GM19193 (cell line): ENCODE measurements around the gene IRF9.

ENCODE experiments used
- POLR2A ChIP-seq: IDR thresholded peaks from 4 replicates; pipeline ENCODE4 v1.6.1; 2011; ENCODE audit not compliant: insufficient read depth, insufficient read length; ENCODE audit errors: extremely low read depth

IRF9 gene

GRCh38 chr14:24150567-24150966 lies 10.5 kb upstream of the IRF9 start:
- no peak for TF ChIP-seq POLR2A

GRCh38 chr14:24150993-24151392 lies 10.1 kb upstream of the IRF9 start:
- TF ChIP-seq POLR2A, result no peak

- TF ChIP-seq POLR2A, result no peak
These were observed 9.5 kb upstream of the IRF9 start for GRCh38 chr14:24151404-24152080.

- no peak for TF ChIP-seq POLR2A
These were observed 6.0 kb upstream of the IRF9 start for GRCh38 chr14:24155100-24155499.

GRCh38 chr14:24156840-24157239 lies 4.2 kb upstream of the IRF9 start:
- TF ChIP-seq POLR2A, result no peak

- TF ChIP-seq POLR2A, result no peak
These were observed 3.7 kb upstream of the IRF9 start for GRCh38 chr14:24157331-24157730.

- no peak for TF ChIP-seq POLR2A
These were observed 1.1 kb upstream of the IRF9 start for GRCh38 chr14:24159777-24160498.

- TF ChIP-seq POLR2A, result no peak
These were observed 591 bp upstream of the IRF9 start for GRCh38 chr14:24160499-24160849.

- TF ChIP-seq POLR2A, result no peak
These were observed 1.0 kb downstream of the IRF9 start for GRCh38 chr14:24162093-24162492.

- TF ChIP-seq POLR2A, result no peak
These were observed 3.5 kb downstream of the IRF9 start for GRCh38 chr14:24164518-24164991.

- no peak for TF ChIP-seq POLR2A
These were observed 4.7 kb downstream of the IRF9 start for GRCh38 chr14:24165785-24166184.

GRCh38 chr14:24167469-24168114 lies 6.5 kb downstream of the IRF9 start:
- peak; percentile 39 for TF ChIP-seq POLR2A

- peak; percentile 75 for TF ChIP-seq POLR2A
These were observed 10.6 kb downstream of the IRF9 start, which contains the start of gene REC8 for GRCh38 chr14:24171422-24172260. TSS of gene REC8 (plus strand) at chr14:24172080. CDS start at chr14:24172553, 473 bp downstream.

- no peak for TF ChIP-seq POLR2A
These were observed 11.3 kb downstream of the IRF9 start for GRCh38 chr14:24172261-24172860.
